ENCODE results near the gene CFL1. TPM values are rescaled to one million over a fixed set of nuclear protein-coding genes. Genes with fewer than 3 reads are reported as not detected.
A peak's percentile ranks its signal among the peaks of the same experiment; 100 is the strongest.

The CFL1 gene
- total and polyA plus RNA-seq, 4 experiments from 2014 or later, result 540 to 2,825 (median 1,686) TPM

GRCh38 chr11:65854852-65855837 lies 2.8 kb downstream of the CFL1 start:
- peak overlapping the region; percentile 60 for H3K27ac ChIP-seq (ENCODE audit: low read depth, low read length)
- peak overlapping the region in 7 of 8 donors; percentile 63 to 96 (median 86) for H3K4me3 Mint-ChIP-seq
- intact Hi-C loops (cut with micrococcal nuclease), result loop anchor here (5.0 to 10.0 kb wide), 2 partner anchors 193 to 720 kb away; partner anchors contain the start of genes RELA and SYVN1
- POLR2A ChIA-PET (ENCODE audit: partially characterized antibody), result interaction anchor here (1.1 to 6.4 kb wide), 3 partner anchors 9 to 36 kb away, joined by 4 to 30 read pairs (median 4); partner anchors contain the start of gene SNX32
- peak overlapping the region in 1 of 2 donors; percentile 90 for H3K4me3 ChIP-seq (ENCODE audit: low read length in 2 of 2)
- no peak for DNase-seq
- CTCF ChIA-PET (ENCODE audit: partially characterized antibody), result interaction anchor here (11.0 kb wide), 1 partner anchor 32 kb away, joined by 281 read pairs; the partner anchor contains the start of genes CCDC85B and FIBP
- peaks cover 0 to 5% of the 10 kb centered on the region in 2 donors for H3K9me3 ChIP-seq (ENCODE audit: control insufficient read depth in 1 of 2, low read length in 2 of 2)
- H3K36me3 ChIP-seq (ENCODE audit: insufficient read depth, low read length), result peaks cover 50% of the 10 kb centered on the region
- no peaks in the 10 kb centered on the region for H3K27me3 Mint-ChIP-seq
- H3K27me3 ChIP-seq (ENCODE audit: insufficient read depth, low read length), result no peaks in the 10 kb centered on the region
- H3K4me1 ChIP-seq (ENCODE audit: insufficient read depth, low read length), result peaks cover 45% of the 10 kb centered on the region
- peaks cover 32 to 66% (median 48%) of the 10 kb centered on the region in 4 donors for H3K4me1 Mint-ChIP-seq
- peak overlapping the region in 4 of 7 donors; percentile 69 to 93 (median 70) for H3K27ac Mint-ChIP-seq
- peaks cover 0 to 6% (median 0%) of the 10 kb centered on the region in 8 donors for H3K9me3 Mint-ChIP-seq
- H3K36me3 Mint-ChIP-seq, result peaks cover 51 to 63% of the 10 kb centered on the region in 2 donors

DNA sequence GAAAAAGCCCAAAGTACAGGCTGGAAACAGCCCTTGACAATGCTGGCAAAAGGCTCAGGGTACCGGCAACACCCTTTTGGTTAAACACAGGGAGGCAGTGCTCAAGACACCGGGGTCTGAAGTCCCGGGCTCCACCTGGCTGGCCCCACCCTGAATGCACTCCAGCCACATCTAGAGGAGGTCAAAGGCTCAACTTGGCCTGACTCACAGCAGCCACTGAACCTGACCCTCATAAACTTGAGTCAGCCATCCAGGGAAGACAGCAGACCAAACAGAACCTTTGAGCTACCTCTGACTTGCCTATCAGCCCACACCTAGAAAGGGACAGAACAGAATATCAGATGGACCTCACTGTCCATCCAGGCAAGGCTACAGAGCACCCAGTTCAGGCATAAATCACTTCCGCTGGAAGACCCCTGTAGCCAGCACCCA lies 3.8 kb downstream of the CFL1 start:
- H3K27ac Mint-ChIP-seq, result peak overlapping the region in 4 of 7 donors; percentile 41 to 79 (median 62)
- H3K27me3 Mint-ChIP-seq, result no peaks in the 10 kb centered on the region
- H3K4me1 Mint-ChIP-seq, result peaks cover 29 to 56% (median 43%) of the 10 kb centered on the region in 4 donors
- Histone ChIP-seq H3K27ac (ENCODE audit: low read depth, low read length) (peak overlapping the region; percentile 16), H3K27me3 (ENCODE audit: insufficient read depth, low read length) (no peaks in the 10 kb centered on the region), H3K4me1 (ENCODE audit: insufficient read depth, low read length) (peaks cover 38% of the 10 kb centered on the region), H3K36me3 (ENCODE audit: insufficient read depth, low read length) (peaks cover 50% of the 10 kb centered on the region), H3K4me3 (ENCODE audit: low read length in 2 of 2) (no peak overlapping the region), H3K9me3 (ENCODE audit: control insufficient read depth in 1 of 2, low read length in 2 of 2) (peaks cover 0 to 5% of the 10 kb centered on the region in 2 donors)
- ChIA-PET POLR2A (ENCODE audit: partially characterized antibody) (interaction anchor here (1.0 to 6.4 kb wide), 2 partner anchors 21 to 34 kb away, joined by 3 to 30 read pairs; partner anchors contain the start of genes FIBP and SNX32), CTCF (ENCODE audit: partially characterized antibody) (interaction anchor here (11.0 kb wide), 1 partner anchor 33 kb away, joined by 281 read pairs; the partner anchor contains the start of genes CCDC85B and FIBP)
- DNase-seq, result no peak
- peaks cover 51 to 59% of the 10 kb centered on the region in 2 donors for H3K36me3 Mint-ChIP-seq
- peak overlapping the region in 5 of 8 donors; percentile 35 to 77 (median 65) for H3K4me3 Mint-ChIP-seq
- intact Hi-C loops (cut with micrococcal nuclease), result loop anchor here (10.0 kb wide), 1 partner anchor 719 kb away; the partner anchor contains the start of gene SYVN1
- peaks cover 0 to 6% (median 0%) of the 10 kb centered on the region in 8 donors for H3K9me3 Mint-ChIP-seq

- H3K4me1 Mint-ChIP-seq, result peaks cover 24 to 48% (median 38%) of the 10 kb centered on the region in 4 donors
- peak overlapping the region in 4 of 7 donors; percentile 41 to 79 (median 67) for H3K27ac Mint-ChIP-seq
- Histone ChIP-seq H3K4me1 (ENCODE audit: insufficient read depth, low read length) (peaks cover 31% of the 10 kb centered on the region), H3K9me3 (ENCODE audit: control insufficient read depth in 1 of 2, low read length in 2 of 2) (peaks cover 0 to 5% of the 10 kb centered on the region in 2 donors), H3K27ac (ENCODE audit: low read depth, low read length) (no peak overlapping the region), H3K27me3 (ENCODE audit: insufficient read depth, low read length) (no peaks in the 10 kb centered on the region), H3K4me3 (ENCODE audit: low read length in 2 of 2) (no peak overlapping the region), H3K36me3 (ENCODE audit: insufficient read depth, low read length) (peaks cover 50% of the 10 kb centered on the region)
- intact Hi-C loops (cut with micrococcal nuclease), result loop anchor here (10.0 kb wide), 1 partner anchor 719 kb away; the partner anchor contains the start of gene SYVN1
- no peak for DNase-seq
- H3K9me3 Mint-ChIP-seq, result peaks cover 0 to 6% (median 0%) of the 10 kb centered on the region in 8 donors
- no peak overlapping the region for H3K4me3 Mint-ChIP-seq
- H3K36me3 Mint-ChIP-seq, result peaks cover 51 to 56% of the 10 kb centered on the region in 2 donors
- CTCF ChIA-PET (ENCODE audit: partially characterized antibody), result interaction anchor here (1.2 kb wide), 1 partner anchor 33 kb away, joined by 7 read pairs; no protein-coding TSS in a partner anchor
- POLR2A ChIA-PET (ENCODE audit: partially characterized antibody), result interaction anchor here (1.0 to 6.4 kb wide), 7 partner anchors 16 to 133 kb away, joined by 3 to 30 read pairs (median 6); partner anchors contain the start of genes CCDC85B, FIBP, RNASEH2C and SNX32
- H3K27me3 Mint-ChIP-seq, result no peaks in the 10 kb centered on the region
Measured at GRCh38 chr11:65853246-65853979, 4.6 kb downstream of the CFL1 start.

DNA sequence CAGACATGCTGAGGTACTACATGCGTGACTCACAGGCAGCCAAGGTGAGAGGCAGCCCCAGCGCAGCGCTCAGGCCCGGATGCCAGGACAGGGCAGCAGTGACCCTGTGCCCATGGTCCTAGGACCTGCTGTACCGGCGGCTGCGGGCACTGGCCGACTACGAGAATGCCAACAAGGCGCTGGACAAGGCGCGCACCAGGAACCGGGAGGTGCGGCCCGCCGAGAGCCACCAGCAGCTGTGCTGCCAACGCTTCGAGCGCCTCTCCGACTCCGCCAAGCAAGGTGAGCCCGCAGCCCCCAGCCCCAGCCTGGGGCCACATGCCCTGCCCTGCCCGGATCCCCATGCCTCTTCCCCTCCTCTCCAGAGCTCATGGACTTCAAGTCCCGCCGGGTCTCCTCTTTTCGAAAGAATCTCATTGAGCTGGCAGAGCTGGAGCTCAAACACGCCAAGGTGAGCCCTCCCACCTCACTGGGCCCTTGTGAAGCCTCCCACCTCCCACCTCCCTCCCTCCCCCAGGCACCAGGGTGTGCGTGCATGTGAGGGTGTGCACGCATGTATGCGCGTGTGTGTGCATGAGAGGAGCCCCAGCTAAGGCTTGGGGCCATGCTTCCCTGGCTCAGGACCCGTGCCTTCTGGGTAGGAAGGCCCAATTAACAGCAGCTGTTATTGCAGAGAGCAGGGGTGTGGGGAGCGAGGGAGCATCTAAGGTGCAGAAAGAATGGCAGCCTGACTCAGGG lies 5.3 kb downstream of the CFL1 start:
- H3K27ac ChIP-seq (ENCODE audit: low read depth, low read length), result no peak overlapping the region
- CTCF ChIA-PET (ENCODE audit: partially characterized antibody), result interaction anchor here (1.0 to 2.1 kb wide), 6 partner anchors 7 to 141 kb away, joined by 3 to 7 read pairs (median 6); partner anchors contain the start of genes FIBP, KAT5 and MUS81
- intact Hi-C loops (cut with micrococcal nuclease), result loop anchor here (10.0 kb wide), 1 partner anchor 718 kb away; the partner anchor contains the start of gene SYVN1
- POLR2A ChIA-PET (ENCODE audit: partially characterized antibody), result interaction anchor here (0.7 to 6.4 kb wide), 10 partner anchors 8 to 150 kb away, joined by 3 to 32 read pairs (median 6); partner anchors contain the start of genes BANF1, CCDC85B, FIBP and MUS81
- Mint-ChIP-seq H3K4me1 (peaks cover 22 to 45% (median 34%) of the 10 kb centered on the region in 4 donors), H3K27ac (peak overlapping the region in 1 of 7 donors; percentile 79), H3K4me3 (no peak overlapping the region), H3K27me3 (no peaks in the 10 kb centered on the region), H3K9me3 (peaks cover 0 to 6% (median 0%) of the 10 kb centered on the region in 8 donors), H3K36me3 (peaks cover 51% of the 10 kb centered on the region in 2 donors)
- peaks cover 30% of the 10 kb centered on the region for H3K4me1 ChIP-seq (ENCODE audit: insufficient read depth, low read length)
- DNase-seq, result no peak
- H3K9me3 ChIP-seq (ENCODE audit: control insufficient read depth in 1 of 2, low read length in 2 of 2), result peaks cover 0 to 5% of the 10 kb centered on the region in 2 donors
- peaks cover 50% of the 10 kb centered on the region for H3K36me3 ChIP-seq (ENCODE audit: insufficient read depth, low read length)
- H3K27me3 ChIP-seq (ENCODE audit: insufficient read depth, low read length), result no peaks in the 10 kb centered on the region
- H3K4me3 ChIP-seq (ENCODE audit: low read length in 2 of 2), result no peak overlapping the region

- Histone ChIP-seq H3K4me1 (ENCODE audit: insufficient read depth, low read length) (peaks cover 30% of the 10 kb centered on the region), H3K36me3 (ENCODE audit: insufficient read depth, low read length) (peaks cover 50% of the 10 kb centered on the region), H3K27ac (ENCODE audit: low read depth, low read length) (no peak overlapping the region), H3K27me3 (ENCODE audit: insufficient read depth, low read length) (no peaks in the 10 kb centered on the region), H3K9me3 (ENCODE audit: control insufficient read depth in 1 of 2, low read length in 2 of 2) (peaks cover 0 to 5% of the 10 kb centered on the region in 2 donors), H3K4me3 (ENCODE audit: low read length in 2 of 2) (no peak overlapping the region)
- peaks cover 0 to 6% (median 0%) of the 10 kb centered on the region in 8 donors for H3K9me3 Mint-ChIP-seq
- H3K36me3 Mint-ChIP-seq, result peaks cover 51% of the 10 kb centered on the region in 2 donors
- POLR2A ChIA-PET (ENCODE audit: partially characterized antibody), result interaction anchor here (0.7 to 6.4 kb wide), 14 partner anchors 9 to 199 kb away, joined by 3 to 32 read pairs (median 4); partner anchors contain the start of genes BANF1, CCDC85B, FIBP and MUS81
- no peaks in the 10 kb centered on the region for H3K27me3 Mint-ChIP-seq
- CTCF ChIA-PET (ENCODE audit: partially characterized antibody), result interaction anchor here (1.0 to 2.1 kb wide), 5 partner anchors 8 to 140 kb away, joined by 3 to 6 read pairs (median 5); partner anchors contain the start of genes FIBP, KAT5 and MUS81
- peak overlapping the region in 2 of 7 donors; percentile 36 to 74 for H3K27ac Mint-ChIP-seq
- H3K4me3 Mint-ChIP-seq, result peak overlapping the region in 2 of 8 donors; percentile 1 to 50
- intact Hi-C loops (cut with micrococcal nuclease), result loop anchor here (10.0 kb wide), 1 partner anchor 717 kb away; the partner anchor contains the start of gene SYVN1
- peaks cover 22 to 45% (median 34%) of the 10 kb centered on the region in 4 donors for H3K4me1 Mint-ChIP-seq
- no peak for DNase-seq
Measured at GRCh38 chr11:65851811-65852507, 6.0 kb downstream of the CFL1 start.

All from CD4-positive, alpha-beta memory T cell (primary cell).